NOMO-1 (cell line): ENCODE data around the gene RYK.
"Not testable (repeated sequence)": the region's sequence is repeated elsewhere in the genome, so short reads cannot be mapped to it uniquely, and the experiment has no call there.

Source experiments
- DNase-seq, 2 experiments: peaks; one replicate each; lab custom pipeline; 2025; ENCODE audit not compliant: unreplicated experiment in 2 of 2; lab: John Stamatoyannopoulos, UW

The RYK gene

GRCh38 chr3:134228035-134228434, 22.6 kb downstream of the RYK start:
- DNase-seq = no peak

DNA sequence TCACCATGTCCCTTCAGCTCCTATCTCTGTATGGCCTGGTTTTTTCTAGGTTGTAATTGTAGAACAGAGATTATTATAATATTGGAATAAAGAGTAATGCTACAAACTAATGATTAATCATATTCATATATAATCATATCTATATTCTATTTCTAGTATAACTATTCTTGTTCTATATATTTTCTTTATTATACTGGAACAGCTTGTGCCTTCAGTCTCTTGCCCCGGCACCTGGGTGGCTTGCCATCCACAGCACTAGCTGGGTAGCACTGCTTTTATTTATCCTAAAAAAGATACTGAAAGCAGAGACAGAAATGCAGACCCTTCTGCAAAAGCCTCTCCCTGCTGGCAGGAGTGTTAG, 25.9 kb downstream of the RYK start:
- DNase-seq = not testable (repeated sequence)

DNA sequence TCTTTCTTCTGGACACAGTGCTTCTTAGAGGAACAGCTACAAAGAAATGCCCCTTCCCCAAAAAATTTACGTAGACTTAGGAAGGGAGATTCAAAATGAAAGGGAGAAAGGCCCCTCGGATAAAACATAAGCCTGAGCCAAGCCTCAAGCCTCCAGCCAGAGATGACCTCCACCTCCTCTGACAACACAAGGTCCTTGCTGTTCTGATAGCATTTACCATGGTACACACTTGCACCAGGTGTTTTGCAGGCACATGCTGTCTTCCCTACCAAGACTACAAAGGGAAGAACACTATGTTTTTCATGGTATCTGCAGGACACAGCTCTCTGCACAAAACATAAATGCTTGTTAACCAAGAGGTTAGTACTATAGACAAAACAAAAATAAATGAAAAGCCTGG, 27.8 kb downstream of the RYK start:
- no peak for DNase-seq

DNA sequence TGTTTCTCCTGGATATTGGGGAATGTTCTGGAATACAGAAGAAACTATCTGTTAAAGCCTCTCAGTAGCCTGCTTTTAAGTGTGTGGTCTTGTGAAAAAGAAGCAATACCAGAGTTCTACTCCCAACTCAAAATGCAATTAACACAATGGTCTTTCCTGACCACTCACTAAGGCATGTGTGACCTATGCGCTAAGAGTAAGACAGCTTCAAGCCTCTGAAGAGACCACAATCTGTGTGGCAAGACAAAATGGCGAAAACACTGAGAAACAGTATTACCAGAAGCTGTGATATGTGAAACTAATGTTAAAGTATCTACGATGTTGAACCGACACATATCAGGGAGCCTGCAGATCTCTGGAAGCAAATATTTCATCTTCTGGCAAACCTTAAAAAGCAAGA, 33.8 kb downstream of the RYK start:
- no peak for DNase-seq

DNA sequence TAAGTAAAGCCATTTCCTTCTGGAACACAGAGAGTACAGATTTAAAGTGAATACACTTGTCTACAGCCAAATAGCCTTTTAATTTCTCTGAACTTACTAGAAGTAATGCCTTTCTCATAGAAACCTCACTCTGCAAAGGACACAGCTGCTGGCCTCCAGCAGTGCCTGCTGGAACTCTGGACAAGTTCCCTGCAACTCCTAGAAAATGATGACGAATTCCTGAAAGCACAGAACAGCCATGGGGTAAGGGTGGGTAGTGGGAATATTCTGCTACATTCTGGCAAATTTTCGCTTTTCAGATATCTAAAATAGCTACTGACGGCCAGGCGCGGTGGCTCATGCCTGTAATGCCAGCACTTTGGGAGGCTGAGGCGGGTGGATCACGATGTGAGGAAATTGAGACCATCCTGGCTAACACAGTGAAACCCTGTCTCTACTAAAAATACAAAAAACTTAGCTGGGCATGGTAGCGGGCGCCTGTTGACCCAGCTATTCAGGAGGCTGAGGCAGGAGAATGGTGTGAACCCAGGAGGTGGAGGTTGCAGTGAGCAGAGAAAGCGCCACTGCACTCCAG, 34.4 kb downstream of the RYK start:
- DNase-seq = no peak

GRCh38 chr3:134214239-134214638, 36.4 kb downstream of the RYK start:
- no peak for DNase-seq

DNA sequence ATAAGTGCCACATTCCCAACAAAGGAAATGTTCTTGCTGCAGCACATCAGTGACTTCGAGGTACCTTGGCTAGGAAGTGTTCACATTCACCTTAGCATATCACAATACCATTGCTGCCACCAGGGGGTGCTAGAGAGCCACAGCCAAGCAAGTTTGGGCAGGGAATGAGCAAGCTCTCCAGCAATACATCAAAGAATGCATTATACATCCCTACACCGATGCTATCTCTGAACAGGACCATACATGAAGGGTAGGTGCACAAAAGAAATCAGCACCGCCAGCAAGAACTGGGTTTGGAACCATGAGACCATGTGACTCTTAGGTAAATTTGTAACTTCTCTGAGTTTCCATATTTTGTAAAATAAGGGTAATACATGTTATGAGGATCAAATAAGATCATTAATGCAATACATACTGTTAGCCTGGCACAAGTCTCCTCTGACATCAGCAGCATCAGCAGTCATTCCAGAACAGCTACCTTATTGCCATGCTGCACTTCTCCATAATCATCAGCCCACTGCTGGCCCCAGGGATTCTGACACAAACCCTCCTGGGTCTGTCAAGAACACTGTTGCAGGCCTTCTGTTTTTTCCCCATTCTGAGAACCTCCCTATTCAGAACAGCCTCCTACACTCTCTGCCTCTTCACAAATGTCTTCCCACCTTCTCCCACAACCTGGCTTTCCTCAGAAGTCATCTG, 37.5 kb downstream of the RYK start:
- peak; percentile 59 to 73 for DNase-seq

GRCh38 chr3:134211797-134212196, 38.9 kb downstream of the RYK start:
- peak; percentile 13 to 48 for DNase-seq

DNA sequence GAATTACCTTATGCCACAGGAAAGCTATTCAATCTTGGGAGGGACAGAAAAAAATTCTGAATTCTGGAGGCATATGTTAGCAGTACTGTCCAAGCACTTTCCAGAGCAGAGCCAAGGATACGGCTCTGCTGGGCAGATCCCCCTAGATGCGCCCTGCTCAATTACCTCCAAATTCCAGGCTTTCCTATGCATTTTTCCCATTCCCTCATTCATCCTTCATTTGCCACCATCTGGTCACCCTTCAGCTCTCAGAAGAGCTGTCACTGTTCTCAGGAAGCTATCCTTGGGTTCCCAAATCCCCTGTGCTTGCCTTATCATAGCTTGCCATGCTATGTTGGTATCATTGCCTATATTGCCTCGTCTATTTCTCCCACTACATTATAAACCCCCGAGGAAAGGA, 45.2 kb downstream of the RYK start:
- DNase-seq = no peak

GRCh38 chr3:134201201-134202130, 49.2 kb downstream of the RYK start:
- no peak for DNase-seq

- not testable (repeated sequence) for DNase-seq
These were observed 50.8 kb downstream of the RYK start for GRCh38 chr3:134199880-134200279.

DNA sequence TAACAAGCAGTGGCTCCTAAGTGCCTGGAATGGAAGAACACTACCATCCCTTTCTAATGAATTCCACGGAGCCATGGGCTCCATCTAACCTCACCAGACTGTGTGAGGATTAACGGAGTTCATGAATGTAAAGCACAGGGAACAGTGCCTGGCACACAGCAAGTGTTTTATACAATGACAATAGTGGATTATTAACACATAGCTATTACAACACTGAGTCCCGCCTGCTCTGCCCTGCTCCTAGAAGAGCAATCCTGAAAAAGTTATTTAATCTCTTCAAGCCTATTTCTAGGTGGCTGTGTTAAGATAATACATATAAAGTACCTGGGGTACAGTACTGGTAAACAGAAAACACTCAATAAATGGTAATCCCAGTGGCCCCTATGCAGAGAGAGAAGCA, 51.4 kb downstream of the RYK start:
- DNase-seq = no peak

- no peak for DNase-seq
These were observed 52.2 kb downstream of the RYK start for GRCh38 chr3:134198414-134198813.

GRCh38 chr3:134197681-134198261, 52.9 kb downstream of the RYK start:
- DNase-seq = peak; percentile 37 to 65

GRCh38 chr3:134194247-134194646, 56.4 kb downstream of the RYK start:
- DNase-seq = no peak

DNA sequence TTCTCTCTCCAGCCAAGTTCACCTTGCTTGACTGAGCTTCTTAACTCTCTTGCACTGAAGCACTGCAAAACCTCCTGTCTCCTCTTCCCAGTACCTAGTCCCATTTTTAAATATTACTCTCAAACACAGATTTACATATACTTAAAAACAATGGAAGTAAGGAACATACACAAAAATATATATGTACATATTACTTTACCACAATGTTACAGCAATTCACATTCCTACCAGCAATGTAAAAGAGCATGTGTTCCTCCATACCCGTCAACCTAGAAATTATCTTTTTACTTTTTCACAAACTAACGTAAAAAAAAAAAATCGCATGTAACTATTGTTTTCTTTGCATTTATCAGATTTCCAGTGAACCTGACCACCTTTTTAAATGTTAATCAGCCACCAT, 60.4 kb downstream of the RYK start:
- no peak for DNase-seq

DNA sequence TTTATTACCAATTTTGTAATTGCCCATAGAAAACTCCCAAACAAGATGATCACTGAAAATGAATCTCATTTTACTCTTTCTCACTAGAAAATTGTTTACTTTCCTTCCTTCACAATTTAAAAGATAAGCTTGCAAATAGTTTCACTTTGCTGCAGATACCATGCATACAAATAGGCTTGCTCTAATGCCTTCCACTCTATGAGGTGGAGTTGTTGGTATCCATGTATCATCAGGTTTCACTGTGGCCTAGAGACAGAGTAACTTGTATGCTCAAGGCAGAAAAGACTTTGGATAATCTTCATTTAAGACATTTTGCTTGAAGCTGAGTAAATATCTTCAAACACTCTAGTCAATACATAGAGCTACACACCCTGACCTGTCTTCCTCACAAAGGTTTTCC, 60.8 kb downstream of the RYK start:
- no peak for DNase-seq

GRCh38 chr3:134186391-134186790, 64.3 kb downstream of the RYK start:
- DNase-seq = no peak

GRCh38 chr3:134180761-134181160, 69.9 kb downstream of the RYK start:
- DNase-seq = no peak

- DNase-seq = no peak
These were observed 71.2 kb downstream of the RYK start for GRCh38 chr3:134179508-134179907.

- peak; percentile 57 to 93 for DNase-seq
These were observed 87.6 kb downstream of the RYK start for GRCh38 chr3:134163096-134163495.
